Sigmoid colon (tissue), 7 donors: ENCODE results near the gene CTIF. TPM values are rescaled to one million over a fixed set of nuclear protein-coding genes. Genes with fewer than 3 reads are reported as not detected.

Source experiments
- DNase-seq: peaks from one replicate; pipeline ENCODE4 v3.0.0-alpha.2; 2019
- H3K27ac ChIP-seq, 4 donors: fragments of 200-600 bp; sonication (generic); one replicate each; pipeline ENCODE4 v1.5.1; 2016 to 2019; ENCODE audit warnings: mild to moderate bottlenecking in 1 of 4
- H3K27me3 ChIP-seq, 3 donors: fragments of 200-600 bp; sonication (generic); one replicate each; pipeline ENCODE4 v1.5.1; 2019; ENCODE audit warnings: mild to moderate bottlenecking in 1 of 3
- H3K36me3 ChIP-seq, 4 donors: fragments of 200-600 bp; sonication (generic); one replicate each; pipeline ENCODE4 v1.5.1; 2016 to 2019
- H3K4me1 ChIP-seq, 4 donors: fragments of 200-600 bp; sonication (generic); one replicate each; pipeline ENCODE4 v1.5.1; 2017 to 2019
- H3K4me3 ChIP-seq, 4 donors: fragments of 200-600 bp; sonication (generic); one replicate each; pipeline ENCODE4 v1.5.1; 2017 to 2019; ENCODE audit warnings: mild to moderate bottlenecking in 2 of 4, moderate library complexity in 1 of 4
- H3K9me3 ChIP-seq, 4 donors: fragments of 200-600 bp in 3 of 4; sonication (generic) in 3 of 4; one replicate each; pipeline versions ENCODE4 v1.5.1 to v1.6.1; 2013 to 2019
- CTCF ChIP-seq, 4 experiments: fragments of 450-650 bp in 3 of 4; fragments of 200-600 bp in 1 of 4; IDR thresholded peaks; one replicate each; pipeline ENCODE4 v1.5.1; 2016 to 2019; ENCODE audit warnings: antibody characterized with exemption in 4 of 4, mild to moderate bottlenecking in 3 of 4, moderate library complexity in 2 of 4
- EP300 ChIP-seq, 4 donors: sonication (generic); formaldehyde crosslinking; IDR thresholded peaks; one replicate each; pipeline ENCODE4 v1.6.1; 2017; ENCODE audit warnings: antibody characterized with exemption in 4 of 4
- POLR2A ChIP-seq, 2 donors: fragments of 450-650 bp; IDR thresholded peaks; one replicate each; pipeline ENCODE4 v1.6.1; 2016; ENCODE audit warnings: antibody characterized with exemption in 2 of 2, mild to moderate bottlenecking in 2 of 2, moderate library complexity in 2 of 2
- POLR2AphosphoS5 ChIP-seq, 4 donors: sonication (generic); formaldehyde crosslinking; IDR thresholded peaks; one replicate each; pipeline ENCODE4 v1.6.1; 2017; ENCODE audit warnings: antibody characterized with exemption in 4 of 4
- WGBS, 2 donors: extraction: QIAGEN DNeasy Blood & Tissue Kit; methylation state at CpG; one replicate each; pipeline ENCODE4 v1.1.7; 2013; 5-methylcytosine and 5-hydroxymethylcytosine counted together
- intact Hi-C: fragments of 100-400 bp; cut with DNase I; formaldehyde crosslinking; loops from one replicate; pipeline ENCODE4 v1.15.1; 2023
- polyA plus RNA-seq, 3 donors: library from polyadenylated mRNA; stranded (reverse); fragments of 200-250 nt; gene quantifications; one replicate each; pipeline ENCODE4 v1.2.3, GENCODE V29; 2013
- total RNA-seq, 4 donors: library from RNA; depleted of rRNA; stranded (reverse); fragments of >200 nt; gene quantifications; one replicate each; pipeline ENCODE4 v1.1.0, GENCODE V29; 2016
- donor health status: healthy with polysubstance abuse.
- donor health status: Bipolar disorder and iron deficiency.
- donor health status: healthy.

Gene CTIF
- total and polyA plus RNA-seq, 7 donors, result 3.6 to 65.9 (median 22.5) TPM

GRCh38 chr18:48757906-48758305, 219.1 kb downstream of the CTIF start:
- Histone ChIP-seq H3K36me3 (peaks cover 0 to 37% (median 13%) of the 10 kb centered on the region in 4 donors), H3K4me3 (no peak overlapping the region), H3K27ac (no peak overlapping the region), H3K27me3 (no peaks in the 10 kb centered on the region), H3K4me1 (peaks cover 0 to 33% (median 14%) of the 10 kb centered on the region in 4 donors), H3K9me3 (no peaks in the 10 kb centered on the region)
- DNase-seq, result no peak
- TF ChIP-seq CTCF (IDR thresholded peaks at IDR 0.05), result no peak
- no peak for TF ChIP-seq EP300 (IDR thresholded peaks at IDR 0.05)
- TF ChIP-seq POLR2A (IDR thresholded peaks at IDR 0.05), result no peak
- no peak for TF ChIP-seq POLR2AphosphoS5 (IDR thresholded peaks at IDR 0.05)
- 94 to 95% methylated on average over 13 of the region's 13 CpGs for WGBS, 2 donors
- intact Hi-C loops, result no loop called here

GRCh38 chr18:48761582-48761981, 222.8 kb downstream of the CTIF start:
- H3K4me3 ChIP-seq, result no peak overlapping the region
- TF ChIP-seq CTCF (IDR thresholded peaks at IDR 0.05) (no peak), POLR2A (IDR thresholded peaks at IDR 0.05) (no peak), POLR2AphosphoS5 (IDR thresholded peaks at IDR 0.05) (no peak), EP300 (IDR thresholded peaks at IDR 0.05) (no peak)
- H3K9me3 ChIP-seq, result no peaks in the 10 kb centered on the region
- H3K36me3 ChIP-seq, result peaks cover 0 to 44% (median 13%) of the 10 kb centered on the region in 4 donors
- peaks cover 0 to 47% (median 33%) of the 10 kb centered on the region in 4 donors for H3K4me1 ChIP-seq
- intact Hi-C loops, result no loop called here
- WGBS, 2 donors, result 23 to 74% methylated on average over 19 of the region's 19 CpGs
- DNase-seq, result no peak
- peak overlapping the region in 3 of 4 donors; percentile 50 to 76 (median 64) for H3K27ac ChIP-seq
- H3K27me3 ChIP-seq, result no peaks in the 10 kb centered on the region

- H3K4me1 ChIP-seq, result peaks cover 0 to 51% (median 38%) of the 10 kb centered on the region in 4 donors
- DNase-seq, result no peak
- no peak overlapping the region for H3K4me3 ChIP-seq
- no peak for TF ChIP-seq POLR2A (IDR thresholded peaks at IDR 0.05)
- TF ChIP-seq EP300 (IDR thresholded peaks at IDR 0.05), result no peak
- TF ChIP-seq POLR2AphosphoS5 (IDR thresholded peaks at IDR 0.05), result no peak
- TF ChIP-seq CTCF (IDR thresholded peaks at IDR 0.05), result no peak
- 69 to 89% methylated on average over 6 of the region's 6 CpGs for WGBS, 2 donors
- H3K9me3 ChIP-seq, result no peaks in the 10 kb centered on the region
- H3K27me3 ChIP-seq, result no peaks in the 10 kb centered on the region
- H3K27ac ChIP-seq, result peak overlapping the region in 3 of 4 donors; percentile 50 to 76 (median 64)
- peaks cover 0 to 44% (median 13%) of the 10 kb centered on the region in 4 donors for H3K36me3 ChIP-seq
- intact Hi-C loops, result no loop called here
These were observed 223.2 kb downstream of the CTIF start for GRCh38 chr18:48762022-48762421.

- TF ChIP-seq POLR2A (IDR thresholded peaks at IDR 0.05), result no peak
- TF ChIP-seq EP300 (IDR thresholded peaks at IDR 0.05), result no peak
- TF ChIP-seq POLR2AphosphoS5 (IDR thresholded peaks at IDR 0.05), result no peak
- no peak for TF ChIP-seq CTCF (IDR thresholded peaks at IDR 0.05)
- DNase-seq, result no peak
- H3K27ac ChIP-seq, result peak overlapping the region in 3 of 4 donors; percentile 29 to 76 (median 48)
- H3K36me3 ChIP-seq, result peaks cover 0 to 40% (median 10%) of the 10 kb centered on the region in 4 donors
- 89 to 90% methylated on average over 21 of the region's 21 CpGs for WGBS, 2 donors
- H3K4me3 ChIP-seq, result no peak overlapping the region
- no peaks in the 10 kb centered on the region for H3K27me3 ChIP-seq
- intact Hi-C loops, result no loop called here
- no peaks in the 10 kb centered on the region for H3K9me3 ChIP-seq
- H3K4me1 ChIP-seq, result peaks cover 0 to 60% (median 47%) of the 10 kb centered on the region in 4 donors
These were observed 224.2 kb downstream of the CTIF start for GRCh38 chr18:48762836-48763718.
